Stimulated activated CD4-positive, alpha-beta T cell treated with anti-CD3 and anti-CD28 coated beads, TNF-alpha, amount 100 ng/mL, for 4 hours (primary cell): Measurements from ENCODE around the gene ATP5ME.

Experiments used
- DNase-seq, 3 experiments: peaks; one replicate each; pipeline ENCODE4 v3.0.0-alpha.2; 2020; ENCODE audit warnings: low read depth in 3 of 3

ATP5ME gene

DNA sequence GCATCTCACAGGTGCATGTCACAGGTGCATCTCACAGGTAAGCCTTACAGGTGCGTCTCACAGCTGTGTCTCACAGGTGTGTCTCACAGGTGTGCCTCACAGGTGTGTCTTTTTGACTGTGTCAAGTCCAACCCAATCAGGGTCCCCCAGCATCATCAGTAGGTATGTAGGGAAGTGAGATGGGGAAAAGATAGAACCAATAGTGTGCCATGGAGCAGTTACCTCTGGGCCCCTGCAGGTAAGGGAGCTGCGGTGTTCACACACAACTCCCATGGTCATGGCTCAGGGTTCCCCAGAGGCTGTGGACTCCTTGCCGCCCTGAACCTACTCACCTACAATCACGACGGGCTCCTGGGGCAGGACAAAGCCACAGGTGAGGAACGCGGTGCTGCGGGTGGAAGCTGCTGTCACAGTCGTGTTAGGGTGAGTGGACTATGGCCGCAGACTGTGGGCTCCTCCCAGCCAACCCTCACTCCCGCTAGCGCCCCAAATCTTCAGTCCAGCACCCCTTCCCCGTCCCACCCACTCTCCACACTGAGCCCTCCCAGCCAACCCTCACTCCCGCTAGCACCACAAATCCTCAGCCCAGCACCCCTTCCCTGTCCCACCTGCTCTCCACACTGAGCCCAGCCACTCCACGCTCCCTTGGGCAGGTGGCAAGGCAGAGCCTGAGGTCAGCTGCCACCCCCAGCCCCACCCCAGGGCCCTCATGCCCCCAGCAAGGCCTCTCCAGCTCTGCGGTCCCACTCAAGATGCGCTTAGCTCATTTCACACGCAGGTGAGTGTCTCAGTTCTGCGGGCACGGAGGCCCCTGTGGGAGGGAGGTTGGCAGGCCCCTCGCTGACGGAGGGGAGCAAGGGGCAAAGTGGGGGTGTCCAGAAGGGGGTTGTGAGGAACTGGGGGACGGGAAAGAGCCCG, 50.8 kb downstream of the ATP5ME start:
- no peak for DNase-seq
